Neural crest cell (in vitro differentiated cells): ENCODE measurements around the gene FARP1. TPM values are rescaled to one million over a fixed set of nuclear protein-coding genes. Genes with fewer than 3 reads are reported as not detected.

ENCODE experiments used
- DNase-seq: peaks from one replicate; pipeline ENCODE4 v3.0.0; 2021; ENCODE audit warnings: low read depth, mixed read lengths, low spot score
- H3K27ac Mint-ChIP-seq: one replicate; pipeline ENCODE4 v1.8.0; 2021; ENCODE audit warnings: mild to moderate bottlenecking, mixed read lengths; ENCODE audit not compliant: unreplicated experiment
- H3K27me3 Mint-ChIP-seq: 2 replicates; pipeline ENCODE4 v1.8.0; 2021; ENCODE audit warnings: low read depth, mild to moderate bottlenecking, mixed read lengths
- H3K36me3 Mint-ChIP-seq: 2 replicates; pipeline ENCODE4 v1.8.0; 2021; ENCODE audit warnings: low read depth, mild to moderate bottlenecking, mixed read lengths
- H3K4me1 Mint-ChIP-seq: 2 replicates; pipeline ENCODE4 v1.8.0; 2021; ENCODE audit warnings: mixed read lengths
- H3K4me3 Mint-ChIP-seq: one replicate; pipeline ENCODE4 v1.8.0; 2021; ENCODE audit warnings: mild to moderate bottlenecking, mixed read lengths
- H3K9me3 Mint-ChIP-seq: 2 replicates; pipeline ENCODE4 v1.8.0; 2021; ENCODE audit warnings: mixed read lengths
- CTCF ChIP-seq: fragments of 200-600 bp; sonication (generic); conservative IDR thresholded peaks from 2 replicates; pipeline ENCODE4 v1.5.0; 2021; ENCODE audit warnings: antibody characterized with exemption, mild to moderate bottlenecking
- total RNA-seq: library from RNA; stranded (reverse); gene quantifications from 2 replicates; pipeline ENCODE4 v1.2.1, GENCODE V29; 2021

Gene FARP1
- total RNA-seq, 1 donor from 2014 or later, result 138 TPM

GRCh38 chr13:98108341-98108740 lies 34.6 kb upstream of the FARP1 start:
- Mint-ChIP-seq H3K27ac (no peak overlapping the region), H3K9me3 (no peaks in the 10 kb centered on the region), H3K4me1 (no peaks in the 10 kb centered on the region), H3K27me3 (no peaks in the 10 kb centered on the region), H3K36me3 (no peaks in the 10 kb centered on the region), H3K4me3 (no peak overlapping the region)
- DNase-seq, result no peak
- TF ChIP-seq CTCF, result no peak

GRCh38 chr13:98109226-98109853 lies 33.6 kb upstream of the FARP1 start:
- DNase-seq, result no peak
- no peaks in the 10 kb centered on the region for H3K36me3 Mint-ChIP-seq
- H3K27me3 Mint-ChIP-seq, result no peaks in the 10 kb centered on the region
- no peak for TF ChIP-seq CTCF
- no peaks in the 10 kb centered on the region for H3K4me1 Mint-ChIP-seq
- no peaks in the 10 kb centered on the region for H3K9me3 Mint-ChIP-seq
- H3K27ac Mint-ChIP-seq, result no peak overlapping the region
- no peak overlapping the region for H3K4me3 Mint-ChIP-seq

GRCh38 chr13:98110749-98111148 lies 32.1 kb upstream of the FARP1 start:
- no peak overlapping the region for H3K4me3 Mint-ChIP-seq
- H3K9me3 Mint-ChIP-seq, result no peaks in the 10 kb centered on the region

GRCh38 chr13:98111168-98112098 lies 31.5 kb upstream of the FARP1 start:
- TF ChIP-seq CTCF, result no peak
- DNase-seq, result no peak
- no peak overlapping the region for H3K27ac Mint-ChIP-seq
- H3K9me3 Mint-ChIP-seq, result no peaks in the 10 kb centered on the region
- H3K4me1 Mint-ChIP-seq, result peaks cover 6% of the 10 kb centered on the region
- no peaks in the 10 kb centered on the region for H3K36me3 Mint-ChIP-seq
- no peaks in the 10 kb centered on the region for H3K27me3 Mint-ChIP-seq
- H3K4me3 Mint-ChIP-seq, result no peak overlapping the region

More at GRCh38 chr13:98110749-98111148, 32.1 kb upstream of the FARP1 start:
- Mint-ChIP-seq H3K36me3 (no peaks in the 10 kb centered on the region), H3K27me3 (no peaks in the 10 kb centered on the region), H3K27ac (no peak overlapping the region), H3K4me1 (peaks cover 6% of the 10 kb centered on the region)
- DNase-seq, result no peak
- TF ChIP-seq CTCF, result no peak

GRCh38 chr13:98112456-98112855 lies 30.4 kb upstream of the FARP1 start:
- no peak overlapping the region for H3K4me3 Mint-ChIP-seq
- H3K36me3 Mint-ChIP-seq, result no peaks in the 10 kb centered on the region
- H3K27me3 Mint-ChIP-seq, result no peaks in the 10 kb centered on the region
- no peak for TF ChIP-seq CTCF
- H3K27ac Mint-ChIP-seq, result no peak overlapping the region
- H3K4me1 Mint-ChIP-seq, result peaks cover 7% of the 10 kb centered on the region
- H3K9me3 Mint-ChIP-seq, result no peaks in the 10 kb centered on the region
- no peak for DNase-seq
